HPDE6-E6E7 (cell line): ENCODE results near the gene PCDHGA2.
"Not testable (repeated sequence)": the region's sequence is repeated elsewhere in the genome, so short reads cannot be mapped to it uniquely, and the experiment has no call there.

Source experiments
- DNase-seq: peaks from one replicate; pipeline ENCODE4 v3.0.0; 2011; ENCODE audit warnings: missing footprints; ENCODE audit errors: extremely low spot score

Gene PCDHGA2

GRCh38 chr5:141382469-141383294 lies 44.1 kb downstream of the PCDHGA2 start, which contains the start of gene PCDHGA7:
TSS of gene PCDHGA7 (plus strand) at chr5:141382742. CDS start at chr5:141382900, 158 bp downstream.
- no peak for DNase-seq

GRCh38 chr5:141383345-141383744 lies 44.8 kb downstream of the PCDHGA2 start:
- no peak for DNase-seq

DNA sequence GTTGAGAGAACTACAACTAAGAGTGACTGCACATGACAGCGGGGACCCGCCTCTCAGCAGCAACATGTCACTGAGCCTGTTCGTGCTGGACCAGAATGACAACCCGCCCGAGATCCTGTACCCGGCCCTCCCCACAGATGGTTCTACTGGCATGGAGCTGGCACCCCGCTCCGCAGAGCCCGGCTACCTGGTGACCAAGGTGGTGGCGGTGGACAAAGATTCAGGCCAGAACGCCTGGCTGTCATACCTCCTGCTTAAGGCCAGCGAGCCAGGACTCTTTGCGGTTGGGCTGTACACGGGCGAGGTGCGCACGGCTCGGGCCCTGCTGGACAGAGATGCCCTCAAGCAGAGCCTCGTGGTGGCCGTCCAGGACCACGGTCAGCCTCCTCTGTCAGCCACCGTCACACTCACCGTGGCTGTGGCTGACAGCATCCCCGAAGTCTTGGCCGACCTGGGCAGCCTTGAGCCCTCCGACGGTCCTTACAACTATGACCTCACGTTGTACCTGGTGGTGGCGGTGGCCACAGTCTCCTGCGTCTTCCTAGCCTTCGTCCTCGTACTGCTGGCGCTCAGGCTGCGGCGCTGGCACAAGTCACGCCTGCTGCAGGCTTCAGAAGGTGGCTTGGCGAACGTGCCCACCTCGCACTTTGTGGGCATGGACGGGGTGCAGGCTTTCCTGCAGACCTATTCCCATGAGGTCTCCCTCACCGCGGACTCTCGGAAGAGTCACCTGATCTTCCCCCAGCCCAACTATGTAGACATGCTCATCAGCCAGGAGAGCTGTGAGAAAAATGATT lies 46.1 kb downstream of the PCDHGA2 start:
- DNase-seq = no peak

DNA sequence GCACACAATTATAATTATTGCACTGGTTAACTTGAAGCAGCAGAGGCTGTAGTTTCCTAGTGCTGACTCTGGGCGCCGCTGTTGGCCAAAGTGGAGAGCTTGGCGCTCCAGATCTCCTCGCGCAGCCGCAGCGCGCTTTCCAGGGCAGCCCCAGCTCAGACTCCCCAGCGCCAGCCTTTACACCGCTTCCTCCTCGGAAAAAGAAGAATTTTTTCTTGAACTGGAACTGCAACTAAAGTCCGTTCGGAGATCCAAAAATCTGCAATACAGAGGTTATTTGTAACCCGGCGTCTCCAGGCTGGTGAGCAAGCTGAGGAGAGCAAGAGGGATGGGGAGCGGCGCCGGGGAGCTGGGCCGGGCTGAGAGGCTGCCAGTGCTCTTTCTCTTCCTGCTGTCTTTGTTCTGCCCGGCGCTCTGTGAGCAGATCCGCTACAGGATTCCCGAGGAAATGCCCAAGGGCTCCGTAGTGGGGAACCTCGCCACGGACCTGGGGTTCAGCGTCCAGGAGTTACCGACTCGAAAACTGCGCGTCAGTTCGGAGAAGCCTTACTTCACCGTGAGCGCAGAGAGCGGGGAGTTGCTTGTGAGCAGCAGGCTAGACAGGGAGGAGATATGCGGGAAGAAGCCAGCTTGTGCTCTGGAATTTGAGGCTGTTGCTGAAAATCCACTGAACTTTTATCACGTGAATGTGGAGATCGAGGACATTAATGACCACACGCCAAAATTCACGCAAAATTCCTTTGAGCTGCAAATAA lies 49.2 kb downstream of the PCDHGA2 start, which contains the start of gene PCDHGB4:
TSS of gene PCDHGB4 (plus strand) at position 142 of the 755 bp plus-strand sequence. CDS start at position 329, 187 bp downstream.
- DNase-seq = not testable (repeated sequence)

DNA sequence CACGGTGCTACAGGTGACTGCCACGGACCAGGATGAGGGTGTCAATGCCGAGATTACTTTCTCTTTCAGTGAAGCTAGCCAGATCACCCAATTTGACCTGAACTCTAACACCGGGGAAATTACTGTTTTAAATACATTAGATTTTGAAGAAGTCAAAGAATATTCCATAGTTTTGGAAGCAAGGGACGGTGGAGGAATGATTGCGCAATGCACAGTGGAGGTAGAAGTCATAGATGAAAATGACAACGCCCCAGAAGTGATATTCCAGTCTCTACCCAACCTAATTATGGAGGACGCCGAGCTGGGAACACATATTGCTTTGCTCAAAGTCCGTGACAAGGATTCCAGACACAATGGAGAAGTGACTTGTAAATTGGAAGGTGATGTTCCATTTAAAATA lies 50.1 kb downstream of the PCDHGA2 start:
- DNase-seq = no peak

- no peak for DNase-seq
Observed at GRCh38 chr5:141389153-141390042, 50.8 kb downstream of the PCDHGA2 start.

DNA sequence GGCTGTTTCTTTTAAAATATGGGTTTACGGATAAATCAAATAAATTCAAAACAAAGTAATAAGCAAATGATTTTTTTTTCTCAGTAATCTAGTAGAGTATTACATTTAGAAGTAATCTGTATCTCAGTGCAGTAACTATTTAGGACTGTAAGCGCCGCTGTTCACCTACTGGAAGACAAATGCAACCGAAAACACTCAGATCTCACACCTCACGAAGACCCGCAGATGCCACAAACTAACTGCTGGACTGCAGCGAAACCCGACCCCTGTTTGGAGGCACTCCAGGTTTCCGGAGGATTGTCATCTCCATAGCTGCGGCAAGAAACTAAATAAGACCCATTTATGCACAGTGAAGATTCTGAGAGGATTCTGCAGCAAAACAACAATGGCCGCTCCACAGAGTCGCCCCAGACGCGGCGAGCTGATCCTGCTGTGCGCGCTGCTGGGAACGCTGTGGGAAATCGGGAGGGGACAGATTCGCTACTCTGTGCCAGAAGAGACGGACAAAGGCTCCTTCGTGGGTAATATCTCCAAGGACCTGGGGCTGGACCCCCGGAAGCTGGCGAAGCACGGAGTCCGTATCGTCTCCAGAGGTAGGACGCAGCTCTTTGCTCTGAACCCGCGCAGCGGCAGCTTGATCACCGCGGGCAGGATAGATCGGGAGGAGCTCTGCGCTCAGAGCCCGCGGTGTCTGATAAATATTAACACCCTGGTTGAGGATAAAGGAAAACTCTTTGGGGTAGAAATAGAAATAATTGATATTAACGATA lies 54.1 kb downstream of the PCDHGA2 start, which contains the start of gene PCDHGA8:
TSS of gene PCDHGA8 (plus strand) at position 205 of the 770 bp plus-strand sequence. CDS start at position 386, 181 bp downstream.
- DNase-seq = no peak
